ENCODE data around the gene CSTPP1.

Gene CSTPP1

DNA sequence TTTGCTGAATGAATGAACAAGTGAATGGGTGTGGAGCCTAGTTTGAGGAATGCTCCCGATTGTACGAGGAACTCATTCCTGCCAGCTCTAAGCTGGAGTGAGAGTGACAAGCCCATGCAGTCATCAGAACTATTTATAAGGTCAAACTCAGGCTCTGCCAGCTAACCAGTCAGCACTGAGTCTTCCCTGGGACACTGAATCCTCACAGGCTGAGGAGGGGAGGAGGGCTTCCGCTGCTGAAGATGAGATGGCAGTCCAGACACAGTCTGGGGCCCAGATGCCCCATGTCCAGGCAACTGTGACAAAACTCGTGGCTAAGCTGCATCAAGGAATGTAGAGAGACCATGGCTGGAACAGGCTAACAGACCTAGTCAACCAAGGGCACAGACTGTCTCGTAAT, 22.2 kb upstream of the CSTPP1 start (continued):
- TF ChIP-seq ZC3H10 (CRISPR knock-in tag; IDR thresholded peaks at IDR 0.05) = no peak

DNA sequence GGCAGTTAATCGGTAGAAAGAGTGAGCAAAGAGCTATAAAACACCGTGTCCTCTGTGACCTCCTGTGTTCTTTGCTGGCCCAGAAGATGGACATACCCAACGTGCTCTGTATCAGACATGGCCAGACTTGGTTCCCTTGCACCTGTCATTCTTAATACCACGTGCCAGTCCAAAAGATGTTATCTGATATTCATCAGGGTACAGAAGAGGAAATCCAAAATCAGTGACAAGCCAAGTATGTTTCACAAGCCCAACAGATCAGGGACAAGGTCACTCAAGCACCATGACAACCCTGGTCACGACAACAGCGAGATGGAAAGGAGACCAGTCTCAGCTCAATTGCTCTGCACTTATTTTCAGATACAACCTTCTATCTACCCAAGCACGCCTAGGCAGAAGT, 21.7 kb upstream of the CSTPP1 start:
- TF ChIP-seq ZFP30 (CRISPR knock-in tag; IDR thresholded peaks at IDR 0.05) (no peak), TCF4 (CRISPR knock-in tag; IDR thresholded peaks at IDR 0.05; ENCODE audit: borderline replicate concordance) (no peak), BACH2 (CRISPR knock-in tag; IDR thresholded peaks at IDR 0.05; ENCODE audit: borderline replicate concordance) (no peak), ZNF70 (CRISPR knock-in tag; IDR thresholded peaks at IDR 0.05) (no peak), ESRRG (CRISPR knock-in tag; IDR thresholded peaks at IDR 0.05) (no peak), ARNTL (CRISPR knock-in tag; IDR thresholded peaks at IDR 0.05; ENCODE audit: borderline replicate concordance, low read depth) (no peak), CSDC2 (CRISPR knock-in tag; IDR thresholded peaks at IDR 0.05) (no peak), ZFP3 (CRISPR knock-in tag; IDR thresholded peaks at IDR 0.05) (no peak), GLIS3 (CRISPR knock-in tag; IDR thresholded peaks at IDR 0.05) (no peak), ISL1 (CRISPR knock-in tag; IDR thresholded peaks at IDR 0.05) (no peak), TOX (CRISPR knock-in tag; IDR thresholded peaks at IDR 0.05; ENCODE audit: borderline replicate concordance) (no peak)
- TF ChIP-seq, protein P1, sequence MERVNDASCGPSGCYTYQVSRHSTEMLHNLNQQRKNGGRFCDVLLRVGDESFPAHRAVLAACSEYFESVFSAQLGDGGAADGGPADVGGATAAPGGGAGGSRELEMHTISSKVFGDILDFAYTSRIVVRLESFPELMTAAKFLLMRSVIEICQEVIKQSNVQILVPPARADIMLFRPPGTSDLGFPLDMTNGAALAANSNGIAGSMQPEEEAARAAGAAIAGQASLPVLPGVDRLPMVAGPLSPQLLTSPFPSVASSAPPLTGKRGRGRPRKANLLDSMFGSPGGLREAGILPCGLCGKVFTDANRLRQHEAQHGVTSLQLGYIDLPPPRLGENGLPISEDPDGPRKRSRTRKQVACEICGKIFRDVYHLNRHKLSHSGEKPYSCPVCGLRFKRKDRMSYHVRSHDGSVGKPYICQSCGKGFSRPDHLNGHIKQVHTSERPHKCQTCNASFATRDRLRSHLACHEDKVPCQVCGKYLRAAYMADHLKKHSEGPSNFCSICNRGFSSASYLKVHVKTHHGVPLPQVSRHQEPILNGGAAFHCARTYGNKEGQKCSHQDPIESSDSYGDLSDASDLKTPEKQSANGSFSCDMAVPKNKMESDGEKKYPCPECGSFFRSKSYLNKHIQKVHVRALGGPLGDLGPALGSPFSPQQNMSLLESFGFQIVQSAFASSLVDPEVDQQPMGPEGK (CRISPR knock-in tag; IDR thresholded peaks at IDR 0.05; ENCODE audit: borderline replicate concordance) = no peak
- ATAC-seq = no peak

DNA sequence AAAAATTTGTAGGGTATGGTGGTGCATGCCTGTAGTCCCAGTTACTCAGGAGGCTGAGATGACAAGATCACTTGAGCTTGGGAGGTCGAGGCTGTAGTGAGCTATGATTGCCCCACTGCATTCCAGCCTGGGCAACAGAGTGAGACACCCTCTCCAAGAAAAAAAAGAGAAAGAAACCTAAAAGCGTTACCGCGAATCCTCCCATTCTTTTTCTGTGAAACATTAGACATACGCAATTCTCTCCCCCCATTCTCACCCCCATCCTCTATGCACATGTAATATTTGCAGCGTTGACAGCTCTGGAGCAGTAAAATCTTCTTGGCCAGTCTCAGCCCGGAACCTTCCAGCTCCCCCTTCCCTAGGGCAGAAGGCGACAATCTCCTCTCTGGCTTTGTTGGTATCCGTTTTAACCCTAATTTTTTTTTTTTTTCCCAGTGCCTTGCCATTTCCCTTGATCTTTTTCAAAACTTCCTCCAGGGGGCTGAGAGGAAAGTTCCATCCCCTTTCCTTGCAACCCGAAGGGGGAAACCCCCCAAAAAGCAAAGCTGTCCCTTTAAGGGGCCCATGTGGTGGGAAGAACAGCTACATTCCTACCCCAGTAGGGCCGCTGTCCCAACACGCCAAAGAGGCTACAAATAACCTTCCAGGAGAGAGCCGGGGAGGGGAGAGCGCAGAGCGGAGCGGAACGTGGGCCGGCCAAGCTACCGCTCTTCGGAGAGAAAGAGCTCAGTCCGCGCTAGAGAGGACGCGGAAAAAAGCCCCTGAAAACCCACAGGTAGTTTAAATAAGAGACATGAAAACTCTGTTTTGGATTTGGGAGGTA, 20.1 kb upstream of the CSTPP1 start:
- TF ChIP-seq CSDC2 (CRISPR knock-in tag; IDR thresholded peaks at IDR 0.05) (no peak), ZNF70 (CRISPR knock-in tag; IDR thresholded peaks at IDR 0.05) (no peak), SNAI2 (CRISPR knock-in tag; IDR thresholded peaks at IDR 0.05) (no peak), ESRRG (CRISPR knock-in tag; IDR thresholded peaks at IDR 0.05) (no peak), RARB (CRISPR knock-in tag; IDR thresholded peaks at IDR 0.05) (no peak)
- TF ChIP-seq, protein P2, sequence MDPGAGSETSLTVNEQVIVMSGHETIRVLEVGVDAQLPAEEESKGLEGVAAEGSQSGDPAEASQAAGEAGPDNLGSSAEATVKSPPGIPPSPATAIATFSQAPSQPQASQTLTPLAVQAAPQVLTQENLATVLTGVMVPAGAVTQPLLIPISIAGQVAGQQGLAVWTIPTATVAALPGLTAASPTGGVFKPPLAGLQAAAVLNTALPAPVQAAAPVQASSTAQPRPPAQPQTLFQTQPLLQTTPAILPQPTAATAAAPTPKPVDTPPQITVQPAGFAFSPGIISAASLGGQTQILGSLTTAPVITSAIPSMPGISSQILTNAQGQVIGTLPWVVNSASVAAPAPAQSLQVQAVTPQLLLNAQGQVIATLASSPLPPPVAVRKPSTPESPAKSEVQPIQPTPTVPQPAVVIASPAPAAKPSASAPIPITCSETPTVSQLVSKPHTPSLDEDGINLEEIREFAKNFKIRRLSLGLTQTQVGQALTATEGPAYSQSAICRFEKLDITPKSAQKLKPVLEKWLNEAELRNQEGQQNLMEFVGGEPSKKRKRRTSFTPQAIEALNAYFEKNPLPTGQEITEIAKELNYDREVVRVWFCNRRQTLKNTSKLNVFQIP (CRISPR knock-in tag; IDR thresholded peaks at IDR 0.05; ENCODE audit: borderline replicate concordance, low read depth) = no peak
- ATAC-seq = peak; percentile 72

DNA sequence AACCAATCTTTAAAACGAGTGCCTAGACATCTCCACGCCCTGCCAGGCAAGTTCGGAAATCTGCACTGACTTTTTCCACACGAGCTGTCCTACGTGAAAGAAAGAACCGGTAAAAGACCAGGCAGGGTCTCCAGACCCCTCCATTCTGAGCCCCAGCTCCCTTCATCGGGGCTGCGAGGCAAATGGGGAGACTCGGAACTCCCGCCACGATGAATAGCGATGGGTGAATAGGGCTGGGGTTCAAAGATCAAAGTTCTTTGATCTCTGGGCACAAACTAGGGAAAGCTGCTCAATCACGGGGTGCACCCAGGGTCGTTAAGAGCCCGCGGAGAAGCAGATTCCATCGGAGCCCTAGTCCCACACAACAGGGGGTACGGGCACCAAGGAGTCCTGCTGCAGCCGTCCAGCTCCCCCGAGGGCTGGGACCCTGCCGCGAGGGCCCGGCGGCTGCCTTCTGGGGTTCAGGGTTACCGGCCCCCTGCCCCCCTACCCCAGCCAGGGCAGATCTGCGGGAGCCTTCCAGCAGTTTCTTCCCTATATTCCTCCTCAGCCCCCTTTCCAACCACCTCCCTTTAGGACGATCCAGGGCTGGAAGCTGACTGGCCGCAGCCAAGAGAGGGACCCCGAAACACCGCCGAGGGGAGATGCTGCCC, 19.3 kb upstream of the CSTPP1 start:
- peak; percentile 15 for ATAC-seq
- TF ChIP-seq, protein P3, sequence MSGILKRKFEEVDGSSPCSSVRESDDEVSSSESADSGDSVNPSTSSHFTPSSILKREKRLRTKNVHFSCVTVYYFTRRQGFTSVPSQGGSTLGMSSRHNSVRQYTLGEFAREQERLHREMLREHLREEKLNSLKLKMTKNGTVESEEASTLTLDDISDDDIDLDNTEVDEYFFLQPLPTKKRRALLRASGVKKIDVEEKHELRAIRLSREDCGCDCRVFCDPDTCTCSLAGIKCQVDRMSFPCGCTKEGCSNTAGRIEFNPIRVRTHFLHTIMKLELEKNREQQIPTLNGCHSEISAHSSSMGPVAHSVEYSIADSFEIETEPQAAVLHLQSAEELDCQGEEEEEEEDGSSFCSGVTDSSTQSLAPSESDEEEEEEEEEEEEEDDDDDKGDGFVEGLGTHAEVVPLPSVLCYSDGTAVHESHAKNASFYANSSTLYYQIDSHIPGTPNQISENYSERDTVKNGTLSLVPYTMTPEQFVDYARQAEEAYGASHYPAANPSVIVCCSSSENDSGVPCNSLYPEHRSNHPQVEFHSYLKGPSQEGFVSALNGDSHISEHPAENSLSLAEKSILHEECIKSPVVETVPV (CRISPR knock-in tag; IDR thresholded peaks at IDR 0.05) = no peak
- TF ChIP-seq, protein P2 (CRISPR knock-in tag; IDR thresholded peaks at IDR 0.05; ENCODE audit: borderline replicate concordance, low read depth) = no peak
- no peak for TF ChIP-seq ARNTL (CRISPR knock-in tag; IDR thresholded peaks at IDR 0.05; ENCODE audit: borderline replicate concordance, low read depth)
- no peak for TF ChIP-seq RARB (CRISPR knock-in tag; IDR thresholded peaks at IDR 0.05)
- TF ChIP-seq PPARA (CRISPR knock-in tag; IDR thresholded peaks at IDR 0.05; ENCODE audit: borderline replicate concordance) = no peak
- TF ChIP-seq ZNF565 (CRISPR knock-in tag; conservative IDR thresholded peaks at IDR 0.05; ENCODE audit: low read depth) = no peak

DNA sequence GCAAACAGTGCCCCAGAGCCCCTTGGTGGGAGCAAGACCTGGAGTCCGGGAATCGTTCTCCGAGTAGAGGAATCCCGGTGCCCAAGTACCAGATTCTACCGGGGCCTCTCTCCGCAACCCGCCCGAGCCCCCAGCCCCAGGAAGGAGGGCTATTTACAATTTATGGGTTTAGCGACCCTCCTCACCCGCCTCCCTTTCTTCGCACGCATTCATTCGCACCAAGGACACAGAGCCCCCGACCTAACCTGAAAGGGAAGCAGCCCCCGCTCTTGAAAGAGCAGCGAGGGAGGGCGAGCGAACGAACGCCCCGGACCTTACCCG, 18.8 kb upstream of the CSTPP1 start:
- TF ChIP-seq GLIS3 (CRISPR knock-in tag; IDR thresholded peaks at IDR 0.05) (no peak), TCF4 (CRISPR knock-in tag; IDR thresholded peaks at IDR 0.05; ENCODE audit: borderline replicate concordance) (no peak), BACH2 (CRISPR knock-in tag; IDR thresholded peaks at IDR 0.05; ENCODE audit: borderline replicate concordance) (no peak), ZFP3 (CRISPR knock-in tag; IDR thresholded peaks at IDR 0.05) (no peak), ZNF70 (CRISPR knock-in tag; IDR thresholded peaks at IDR 0.05) (no peak), RARB (CRISPR knock-in tag; IDR thresholded peaks at IDR 0.05) (no peak), ZFP30 (CRISPR knock-in tag; IDR thresholded peaks at IDR 0.05) (no peak)
- peak; percentile 1; the same call in 2 of the 3 replicates for ATAC-seq
